ENCODE results near the gene NDST3. TPM values are rescaled to one million over a fixed set of nuclear protein-coding genes. Genes with fewer than 3 reads are reported as not detected.

NDST3 gene
- total and polyA plus RNA-seq, 4 experiments from 2014 or later = not detected

DNA sequence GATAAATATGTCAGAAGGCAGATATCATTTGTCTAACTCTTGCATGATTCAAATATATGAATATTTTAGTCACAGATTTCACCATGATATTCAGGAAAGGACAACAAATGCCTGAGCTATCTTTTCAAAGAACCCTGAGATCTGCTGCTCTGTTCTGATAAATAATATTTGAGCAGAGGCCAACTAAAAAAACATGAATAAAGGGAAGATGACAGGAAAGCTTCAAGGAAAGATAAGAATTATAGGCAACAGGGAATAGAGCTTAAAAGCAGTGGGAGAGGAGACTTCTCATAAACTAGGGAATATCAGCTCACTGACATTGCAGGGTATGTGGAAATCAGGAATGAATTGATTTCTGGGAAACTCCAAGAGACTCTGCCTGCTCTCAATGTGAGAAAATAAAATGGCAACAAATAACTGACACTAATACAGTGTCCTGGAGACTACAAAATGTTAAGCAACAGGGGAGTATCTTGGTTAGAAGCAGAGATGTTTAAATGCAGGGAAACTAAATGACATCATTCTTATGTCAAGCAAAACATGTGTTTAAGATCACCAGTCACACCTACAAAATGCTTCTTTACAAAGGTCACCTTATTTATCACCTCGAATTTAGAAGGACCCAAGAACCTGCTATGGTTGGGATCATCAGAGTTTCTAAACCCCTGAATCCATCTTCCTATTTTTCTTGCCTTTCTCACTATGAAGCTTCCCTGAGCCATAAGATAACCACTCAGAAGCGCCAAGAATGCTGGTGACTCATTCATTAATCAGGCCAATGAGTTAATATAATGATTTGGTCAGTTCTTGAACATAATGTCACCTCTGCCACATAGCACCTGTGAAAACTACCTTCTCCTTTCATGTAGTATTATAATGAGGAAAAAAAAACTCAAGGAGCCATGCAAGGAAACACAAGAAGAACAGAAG lies 78.1 kb downstream of the NDST3 start:
- intact Hi-C loops (cut with micrococcal nuclease) = no loop called here
- Histone ChIP-seq H3K9me3 (ENCODE audit: control insufficient read depth in 1 of 2, low read length in 2 of 2) (no peaks in the 10 kb centered on the region), H3K27me3 (ENCODE audit: insufficient read depth, low read length) (no peaks in the 10 kb centered on the region), H3K27ac (ENCODE audit: low read depth, low read length) (no peak overlapping the region), H3K36me3 (ENCODE audit: insufficient read depth, low read length) (no peaks in the 10 kb centered on the region), H3K4me3 (ENCODE audit: low read length in 2 of 2) (no peak overlapping the region), H3K4me1 (ENCODE audit: insufficient read depth, low read length) (no peaks in the 10 kb centered on the region)
- peaks cover 0 to 2% of the 10 kb centered on the region in 2 donors for H3K27me3 Mint-ChIP-seq
- H3K9me3 Mint-ChIP-seq = peaks cover 0 to 5% (median 3%) of the 10 kb centered on the region in 8 donors
- peaks cover 0 to 7% (median 5%) of the 10 kb centered on the region in 4 donors for H3K4me1 Mint-ChIP-seq
- CTCF ChIA-PET (ENCODE audit: partially characterized antibody) = no interaction called here
- H3K27ac Mint-ChIP-seq = peak overlapping the region in 1 of 7 donors; percentile 2
- no peak for DNase-seq
- POLR2A ChIA-PET (ENCODE audit: partially characterized antibody) = no interaction called here
- peak overlapping the region in 4 of 8 donors; percentile 17 to 65 (median 51) for H3K4me3 Mint-ChIP-seq
- H3K36me3 Mint-ChIP-seq = no peaks in the 10 kb centered on the region

DNA sequence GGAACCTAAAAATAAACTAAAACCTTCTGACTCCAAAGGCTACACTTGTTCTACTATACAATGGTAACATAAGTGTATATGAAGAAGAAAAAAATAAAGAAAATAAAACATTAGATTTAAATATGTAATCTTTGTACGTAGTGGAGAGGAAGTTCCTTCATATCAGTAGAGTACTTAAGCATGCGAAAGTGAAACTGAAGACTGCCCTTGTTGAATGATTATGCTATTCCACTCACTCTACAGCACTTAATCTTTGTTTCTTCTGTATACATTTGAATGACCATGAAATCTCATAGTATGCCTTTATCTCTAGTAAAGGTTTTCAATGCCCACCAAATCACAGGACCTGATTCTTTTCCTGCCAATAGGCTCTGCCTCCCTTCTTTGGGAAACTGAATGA lies 78.9 kb downstream of the NDST3 start:
- POLR2A ChIA-PET (ENCODE audit: partially characterized antibody) = no interaction called here
- CTCF ChIA-PET (ENCODE audit: partially characterized antibody) = no interaction called here
- peaks cover 0 to 7% (median 5%) of the 10 kb centered on the region in 4 donors for H3K4me1 Mint-ChIP-seq
- peaks cover 0 to 5% (median 2%) of the 10 kb centered on the region in 8 donors for H3K9me3 Mint-ChIP-seq
- DNase-seq = no peak
- no peaks in the 10 kb centered on the region for H3K27me3 ChIP-seq (ENCODE audit: insufficient read depth, low read length)
- H3K9me3 ChIP-seq (ENCODE audit: control insufficient read depth in 1 of 2, low read length in 2 of 2) = no peaks in the 10 kb centered on the region
- H3K27ac ChIP-seq (ENCODE audit: low read depth, low read length) = no peak overlapping the region
- no peak overlapping the region for H3K4me3 ChIP-seq (ENCODE audit: low read length in 2 of 2)
- no peak overlapping the region for H3K27ac Mint-ChIP-seq
- H3K27me3 Mint-ChIP-seq = no peaks in the 10 kb centered on the region
- no peaks in the 10 kb centered on the region for H3K36me3 Mint-ChIP-seq
- no peaks in the 10 kb centered on the region for H3K4me1 ChIP-seq (ENCODE audit: insufficient read depth, low read length)
- peak overlapping the region in 6 of 8 donors; percentile 7 to 60 (median 18) for H3K4me3 Mint-ChIP-seq
- intact Hi-C loops (cut with micrococcal nuclease) = no loop called here
- H3K36me3 ChIP-seq (ENCODE audit: insufficient read depth, low read length) = no peaks in the 10 kb centered on the region

DNA sequence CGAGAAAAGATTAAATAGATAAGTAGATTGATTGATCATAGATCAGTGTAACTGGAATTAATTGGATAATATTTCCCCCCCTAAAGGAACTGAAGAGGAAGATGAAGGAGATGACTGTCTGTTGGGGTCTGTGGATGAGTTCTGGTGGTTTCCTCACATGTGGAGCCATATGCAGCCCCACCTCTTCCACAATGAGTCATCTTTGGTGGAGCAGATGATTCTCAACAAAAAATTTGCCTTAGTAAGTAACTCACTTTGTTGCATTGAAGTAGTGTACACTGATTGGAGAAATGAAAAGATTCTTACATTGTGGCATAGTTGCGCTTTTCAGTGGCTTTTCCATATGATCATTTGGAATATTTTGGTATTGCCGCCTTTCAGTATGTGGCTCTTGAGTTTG lies 80.4 kb downstream of the NDST3 start:
- Histone ChIP-seq H3K4me1 (ENCODE audit: insufficient read depth, low read length) (no peaks in the 10 kb centered on the region), H3K4me3 (ENCODE audit: low read length in 2 of 2) (no peak overlapping the region), H3K36me3 (ENCODE audit: insufficient read depth, low read length) (no peaks in the 10 kb centered on the region), H3K27me3 (ENCODE audit: insufficient read depth, low read length) (no peaks in the 10 kb centered on the region), H3K27ac (ENCODE audit: low read depth, low read length) (no peak overlapping the region), H3K9me3 (ENCODE audit: control insufficient read depth in 1 of 2, low read length in 2 of 2) (no peaks in the 10 kb centered on the region)
- no peak overlapping the region for H3K4me3 Mint-ChIP-seq
- no peak for DNase-seq
- peaks cover 0 to 7% (median under 1%) of the 10 kb centered on the region in 8 donors for H3K9me3 Mint-ChIP-seq
- no peak overlapping the region for H3K27ac Mint-ChIP-seq
- H3K27me3 Mint-ChIP-seq = no peaks in the 10 kb centered on the region
- intact Hi-C loops (cut with micrococcal nuclease) = no loop called here
- peaks cover 0 to 7% (median 5%) of the 10 kb centered on the region in 4 donors for H3K4me1 Mint-ChIP-seq
- H3K36me3 Mint-ChIP-seq = no peaks in the 10 kb centered on the region
- ChIA-PET CTCF (ENCODE audit: partially characterized antibody) (no interaction called here), POLR2A (ENCODE audit: partially characterized antibody) (no interaction called here)

- Mint-ChIP-seq H3K36me3 (no peaks in the 10 kb centered on the region), H3K9me3 (peaks cover 0 to 2% (median 0%) of the 10 kb centered on the region in 8 donors), H3K4me3 (no peak overlapping the region), H3K27me3 (no peaks in the 10 kb centered on the region), H3K4me1 (no peaks in the 10 kb centered on the region), H3K27ac (no peak overlapping the region)
- no peak overlapping the region for H3K27ac ChIP-seq (ENCODE audit: low read depth, low read length)
- intact Hi-C loops (cut with micrococcal nuclease) = no loop called here
- H3K4me3 ChIP-seq (ENCODE audit: low read length in 2 of 2) = no peak overlapping the region
- no peaks in the 10 kb centered on the region for H3K9me3 ChIP-seq (ENCODE audit: control insufficient read depth in 1 of 2, low read length in 2 of 2)
- no peak for DNase-seq
- ChIA-PET POLR2A (ENCODE audit: partially characterized antibody) (no interaction called here), CTCF (ENCODE audit: partially characterized antibody) (no interaction called here)
- no peaks in the 10 kb centered on the region for H3K27me3 ChIP-seq (ENCODE audit: insufficient read depth, low read length)
- H3K4me1 ChIP-seq (ENCODE audit: insufficient read depth, low read length) = no peaks in the 10 kb centered on the region
- no peaks in the 10 kb centered on the region for H3K36me3 ChIP-seq (ENCODE audit: insufficient read depth, low read length)
Measured at GRCh38 chr4:118120120-118120760, 86.0 kb downstream of the NDST3 start.

GRCh38 chr4:118124997-118125396 lies 90.7 kb downstream of the NDST3 start:
- Mint-ChIP-seq H3K27ac (no peak overlapping the region), H3K36me3 (no peaks in the 10 kb centered on the region), H3K4me3 (no peak overlapping the region), H3K4me1 (no peaks in the 10 kb centered on the region), H3K27me3 (no peaks in the 10 kb centered on the region), H3K9me3 (peaks cover 0 to 6% (median 3%) of the 10 kb centered on the region in 8 donors)
- Histone ChIP-seq H3K4me1 (ENCODE audit: insufficient read depth, low read length) (no peaks in the 10 kb centered on the region), H3K27me3 (ENCODE audit: insufficient read depth, low read length) (no peaks in the 10 kb centered on the region), H3K27ac (ENCODE audit: low read depth, low read length) (no peak overlapping the region), H3K4me3 (ENCODE audit: low read length in 2 of 2) (no peak overlapping the region), H3K36me3 (ENCODE audit: insufficient read depth, low read length) (no peaks in the 10 kb centered on the region), H3K9me3 (ENCODE audit: control insufficient read depth in 1 of 2, low read length in 2 of 2) (no peaks in the 10 kb centered on the region)
- intact Hi-C loops (cut with micrococcal nuclease) = no loop called here
- no peak for DNase-seq
- POLR2A ChIA-PET (ENCODE audit: partially characterized antibody) = no interaction called here
- CTCF ChIA-PET (ENCODE audit: partially characterized antibody) = no interaction called here

DNA sequence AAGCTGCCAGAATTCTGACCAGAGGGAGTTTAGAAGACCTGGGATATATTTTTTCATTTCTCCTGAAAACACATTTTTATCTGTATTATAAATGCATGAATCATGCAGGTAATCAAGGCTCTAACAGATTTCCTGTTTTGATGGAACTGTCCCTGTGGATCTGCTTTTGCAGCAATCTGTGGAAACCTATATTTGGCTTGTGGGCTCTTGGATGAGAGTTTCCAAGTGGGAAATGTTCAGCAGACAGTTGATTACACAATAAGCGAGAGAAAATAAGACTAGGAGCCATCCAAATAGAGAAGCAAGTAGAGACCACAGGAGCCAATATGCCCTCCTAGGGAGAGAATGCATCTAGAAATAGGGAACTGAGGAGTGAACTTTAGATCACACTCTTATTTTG lies 105.0 kb downstream of the NDST3 start:
- Mint-ChIP-seq H3K27me3 (no peaks in the 10 kb centered on the region), H3K4me1 (no peaks in the 10 kb centered on the region), H3K9me3 (peaks cover 0 to 6% (median under 1%) of the 10 kb centered on the region in 8 donors), H3K27ac (no peak overlapping the region), H3K4me3 (no peak overlapping the region), H3K36me3 (no peaks in the 10 kb centered on the region)
- Histone ChIP-seq H3K36me3 (ENCODE audit: insufficient read depth, low read length) (no peaks in the 10 kb centered on the region), H3K4me3 (ENCODE audit: low read length in 2 of 2) (no peak overlapping the region), H3K9me3 (ENCODE audit: control insufficient read depth in 1 of 2, low read length in 2 of 2) (no peaks in the 10 kb centered on the region), H3K27me3 (ENCODE audit: insufficient read depth, low read length) (no peaks in the 10 kb centered on the region), H3K4me1 (ENCODE audit: insufficient read depth, low read length) (no peaks in the 10 kb centered on the region), H3K27ac (ENCODE audit: low read depth, low read length) (no peak overlapping the region)
- POLR2A ChIA-PET (ENCODE audit: partially characterized antibody) = no interaction called here
- CTCF ChIA-PET (ENCODE audit: partially characterized antibody) = no interaction called here
- intact Hi-C loops (cut with micrococcal nuclease) = no loop called here
- no peak for DNase-seq

- no peaks in the 10 kb centered on the region for H3K4me1 Mint-ChIP-seq
Measured at GRCh38 chr4:118141240-118141639, 107.0 kb downstream of the NDST3 start.

More at GRCh38 chr4:118141240-118141639, 107.0 kb downstream of the NDST3 start:
- no peaks in the 10 kb centered on the region for H3K36me3 Mint-ChIP-seq
- ChIA-PET CTCF (ENCODE audit: partially characterized antibody) (no interaction called here), POLR2A (ENCODE audit: partially characterized antibody) (no interaction called here)
- H3K4me3 Mint-ChIP-seq = no peak overlapping the region
- peaks cover 0 to 6% (median 0%) of the 10 kb centered on the region in 8 donors for H3K9me3 Mint-ChIP-seq
- Histone ChIP-seq H3K27ac (ENCODE audit: low read depth, low read length) (no peak overlapping the region), H3K36me3 (ENCODE audit: insufficient read depth, low read length) (no peaks in the 10 kb centered on the region), H3K4me3 (ENCODE audit: low read length in 2 of 2) (no peak overlapping the region), H3K9me3 (ENCODE audit: control insufficient read depth in 1 of 2, low read length in 2 of 2) (no peaks in the 10 kb centered on the region), H3K27me3 (ENCODE audit: insufficient read depth, low read length) (no peaks in the 10 kb centered on the region), H3K4me1 (ENCODE audit: insufficient read depth, low read length) (no peaks in the 10 kb centered on the region)
- no peak overlapping the region for H3K27ac Mint-ChIP-seq
- no peaks in the 10 kb centered on the region for H3K27me3 Mint-ChIP-seq
- intact Hi-C loops (cut with micrococcal nuclease) = no loop called here
- no peak for DNase-seq

All from CD4-positive, alpha-beta memory T cell (primary cell).